Left colon (tissue), 2 donors: Measurements from ENCODE around the gene FNIP2. TPM values are rescaled to one million over a fixed set of nuclear protein-coding genes. Genes with fewer than 3 reads are reported as not detected.
A peak's percentile ranks its signal among the peaks of the same experiment; 100 is the strongest.
"Not testable (repeated sequence)": the region's sequence is repeated elsewhere in the genome, so short reads cannot be mapped to it uniquely, and the experiment has no call there.

Source experiments
- ATAC-seq: fragments of 200-7000 bp; cut with Tn5 transposase; one replicate; pipeline ENCODE4 v1.9.1; 2020; ENCODE audit warnings: mild to moderate bottlenecking, moderate library complexity
- DNase-seq, 2 donors: peaks; one replicate each; pipeline ENCODE4 v3.0.0-alpha.2; 2020
- intact Hi-C, 2 donors: fragments of 100-400 bp; cut with DNase I in 1 of 2; cut with micrococcal nuclease in 1 of 2; formaldehyde crosslinking; loops; one replicate each; pipeline versions ENCODE4 v1.11.2 to v1.14.0; 2022; cut with DNase I, micrococcal nuclease
- total RNA-seq, 2 donors: library from RNA; stranded (reverse); fragmentation: NEBNext Ultra II Directional; extraction: Animal tissue kit (Norgen Biotek cat#: 25700); gene quantifications; one replicate each; pipeline ENCODE4 v1.2.1, GENCODE V29; 2021
- donor health status: DM: no; HTN: no; CAD: no.
- donor health status: DM: yes; HTN: yes; CAD: no.

Gene FNIP2
- total RNA-seq, 2 donors from 2014 or later, result 69.0 TPM

DNA sequence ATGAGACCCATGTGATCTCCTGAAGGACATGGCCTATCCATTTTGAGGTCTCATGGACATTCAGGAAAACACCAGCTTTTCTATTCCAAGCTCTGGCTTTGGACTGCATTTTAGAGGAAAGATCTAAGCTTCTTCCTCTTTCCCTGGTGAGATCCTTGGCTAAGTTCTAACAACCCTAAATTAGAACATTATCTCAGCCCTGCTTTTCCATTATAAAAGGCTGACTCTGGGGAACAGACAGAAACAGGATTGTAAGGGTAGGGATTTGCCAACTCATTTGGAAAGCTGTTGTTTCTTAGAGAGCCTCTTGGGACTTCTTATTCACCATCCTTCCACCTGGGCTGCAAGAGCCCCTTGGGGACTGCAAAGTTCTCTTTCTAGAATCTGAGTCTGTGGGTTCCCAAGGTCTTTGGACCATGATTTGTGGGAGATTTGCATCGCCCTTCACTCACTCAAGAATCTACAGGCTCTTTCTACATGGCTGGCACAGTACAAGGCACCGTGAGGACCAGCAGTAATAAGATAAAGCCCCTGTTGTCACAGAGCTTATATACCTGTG is 146.9 kb downstream of the FNIP2 start:
- ATAC-seq, result no peak

GRCh38 chr4:158920452-158920996 is 151.7 kb downstream of the FNIP2 start:
- intact Hi-C loops, ATAC-seq, DNase-seq: not testable (repeated sequence)

More for the DNA sequence above, 146.9 kb downstream of the FNIP2 start:
- intact Hi-C loops, result no loop called here
- DNase-seq, result no peak

- intact Hi-C loops, ATAC-seq, DNase-seq: not testable (repeated sequence)
Observed at GRCh38 chr4:158927774-158928173, 158.9 kb downstream of the FNIP2 start.

DNA sequence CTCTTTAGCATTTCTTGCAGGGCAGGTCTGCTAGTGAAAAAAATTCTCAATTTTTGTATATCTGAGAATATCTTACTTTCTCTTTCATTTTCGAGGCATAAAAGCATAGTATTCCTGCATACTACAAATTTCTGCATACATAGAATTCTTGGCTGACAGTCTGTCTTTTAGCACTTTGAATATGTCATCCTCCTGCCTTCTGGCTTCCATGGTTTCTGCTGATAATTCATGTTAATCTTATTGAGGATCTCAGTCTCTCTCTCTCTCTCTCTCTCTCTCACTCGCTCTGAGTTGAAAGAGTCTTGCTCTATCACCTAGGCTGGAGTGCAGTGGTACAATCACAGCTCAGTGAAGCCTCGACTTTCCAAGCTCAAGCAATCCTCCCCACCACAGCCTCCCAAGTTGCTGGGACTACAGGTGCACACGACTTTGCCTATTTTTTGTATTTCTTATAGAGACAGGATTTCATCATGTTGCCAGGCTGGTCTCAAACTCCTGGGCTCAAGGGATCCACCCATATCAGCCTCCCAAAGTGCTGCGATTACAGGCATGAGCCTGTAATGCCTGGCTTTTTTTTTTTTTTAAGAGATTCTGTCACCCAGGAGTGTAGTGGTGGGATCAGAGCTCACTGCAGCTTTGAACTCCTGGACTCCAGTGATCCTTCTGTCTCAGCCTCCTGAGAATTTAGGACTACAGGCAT is 161.3 kb downstream of the FNIP2 start:
- DNase-seq, result no peak
- no peak for ATAC-seq
- intact Hi-C loops, result no loop called here

- intact Hi-C loops, result no loop called here
- ATAC-seq, result no peak
- no peak for DNase-seq
Observed at GRCh38 chr4:158930639-158930972, 161.8 kb downstream of the FNIP2 start.

- intact Hi-C loops, result no loop called here
- ATAC-seq (no peak), DNase-seq (no peak)
Observed at GRCh38 chr4:158933236-158933635, 164.4 kb downstream of the FNIP2 start.

GRCh38 chr4:158934996-158935669 is 166.3 kb downstream of the FNIP2 start:
- ATAC-seq (no peak), DNase-seq (no peak)
- intact Hi-C loops, result no loop called here

DNA sequence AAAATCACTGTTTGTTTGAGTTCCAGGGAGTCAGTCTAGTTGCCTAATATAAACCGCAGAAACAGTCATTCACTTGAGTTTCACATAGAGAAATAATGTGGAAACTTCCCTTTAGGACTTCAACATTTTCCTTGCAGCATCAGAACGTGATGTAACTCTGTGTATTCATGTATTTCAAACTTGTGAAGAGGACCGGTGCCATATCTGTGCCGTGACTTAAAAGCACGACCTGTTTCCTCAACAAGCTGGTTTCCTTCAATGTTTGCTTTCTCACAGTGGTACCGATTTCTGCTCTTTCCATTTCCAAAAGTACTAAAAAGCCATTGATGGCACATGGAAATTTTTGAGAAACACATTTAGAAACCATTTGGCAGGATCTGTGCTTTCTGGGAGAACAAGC is 167.4 kb downstream of the FNIP2 start:
- intact Hi-C loops, result no loop called here
- DNase-seq (no peak), ATAC-seq (no peak)

DNA sequence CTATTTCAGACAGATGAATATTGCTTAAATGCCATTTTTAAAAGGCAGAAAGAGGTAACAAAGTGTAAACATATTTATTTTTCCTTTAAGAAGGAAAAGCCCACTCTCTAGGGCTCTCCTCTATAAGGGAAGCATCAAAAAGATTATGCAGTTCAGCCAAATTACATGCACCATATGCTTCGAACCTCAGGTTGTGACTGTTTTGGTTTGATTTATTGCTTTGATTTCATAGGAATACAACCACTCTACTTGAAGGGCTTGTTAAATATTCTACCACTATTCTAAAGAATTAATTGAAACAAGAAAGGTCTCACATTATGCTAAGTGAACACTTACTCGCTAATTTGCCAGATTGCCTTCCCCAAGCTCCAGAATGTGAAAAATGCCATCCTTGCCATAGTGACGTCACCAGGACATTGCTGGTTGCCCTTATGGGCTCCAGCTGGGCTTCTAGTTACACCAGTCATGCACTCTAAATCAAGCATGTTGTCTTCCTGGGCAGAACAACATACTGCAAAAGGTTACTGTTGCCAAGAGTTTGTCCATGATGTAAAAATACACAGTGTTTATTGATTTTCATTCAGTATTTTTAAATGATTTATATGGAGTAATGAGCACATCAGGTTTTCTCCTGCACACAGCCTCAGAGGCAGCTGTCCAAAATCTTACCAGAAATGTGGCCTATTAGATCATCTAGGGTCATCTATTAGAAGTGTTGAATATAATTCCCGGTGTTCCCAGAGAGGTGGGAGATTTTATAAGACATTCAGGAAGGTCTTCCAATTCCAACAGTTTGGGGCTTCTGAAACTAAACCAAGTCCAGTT is 169.6 kb downstream of the FNIP2 start:
- ATAC-seq (no peak), DNase-seq (no peak)
- intact Hi-C loops, result no loop called here

DNA sequence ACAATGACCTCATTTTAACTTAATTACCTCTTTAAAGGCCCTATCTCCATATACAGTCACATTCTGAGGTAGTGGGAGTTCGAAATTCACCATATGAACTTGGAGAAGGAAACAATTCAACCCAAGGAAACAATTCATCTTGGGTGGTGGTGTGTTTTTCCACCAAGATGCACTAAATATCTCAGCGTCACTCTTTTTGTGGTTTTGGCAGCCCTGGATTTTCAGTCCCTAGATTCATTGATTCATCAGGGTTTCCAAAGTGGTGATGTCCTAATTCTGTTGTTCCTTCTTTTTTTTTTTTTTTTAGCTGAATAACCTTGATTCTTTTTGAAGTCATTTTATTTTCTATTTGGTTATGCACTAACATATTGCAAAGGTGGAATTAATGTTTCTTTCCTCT is 171.4 kb downstream of the FNIP2 start:
- DNase-seq (no peak), ATAC-seq (no peak)
- intact Hi-C loops, result no loop called here

DNA sequence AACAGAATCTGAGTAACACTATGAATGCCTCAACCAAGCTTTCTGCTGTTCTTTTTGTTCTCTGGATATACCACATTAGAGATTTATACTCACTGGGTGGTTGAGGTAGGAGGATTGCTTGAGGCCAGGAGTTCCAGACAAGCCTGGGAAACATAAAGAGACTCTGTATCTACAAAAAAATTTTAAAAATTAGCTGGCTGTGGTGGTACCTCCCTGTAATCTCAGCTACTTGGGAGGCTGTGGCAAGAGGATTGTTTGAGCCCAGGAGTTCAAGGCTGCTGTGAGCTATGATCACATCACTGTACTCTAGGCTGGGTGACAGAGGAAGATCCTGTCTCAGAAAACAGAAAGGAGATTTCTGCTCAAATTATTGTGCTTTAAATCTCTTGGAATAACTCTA is 172.5 kb downstream of the FNIP2 start:
- DNase-seq (no peak), ATAC-seq (no peak)
- intact Hi-C loops, result no loop called here

GRCh38 chr4:158941895-158942294 is 173.1 kb downstream of the FNIP2 start:
- ATAC-seq, result no peak
- intact Hi-C loops, result no loop called here
- no peak for DNase-seq

DNA sequence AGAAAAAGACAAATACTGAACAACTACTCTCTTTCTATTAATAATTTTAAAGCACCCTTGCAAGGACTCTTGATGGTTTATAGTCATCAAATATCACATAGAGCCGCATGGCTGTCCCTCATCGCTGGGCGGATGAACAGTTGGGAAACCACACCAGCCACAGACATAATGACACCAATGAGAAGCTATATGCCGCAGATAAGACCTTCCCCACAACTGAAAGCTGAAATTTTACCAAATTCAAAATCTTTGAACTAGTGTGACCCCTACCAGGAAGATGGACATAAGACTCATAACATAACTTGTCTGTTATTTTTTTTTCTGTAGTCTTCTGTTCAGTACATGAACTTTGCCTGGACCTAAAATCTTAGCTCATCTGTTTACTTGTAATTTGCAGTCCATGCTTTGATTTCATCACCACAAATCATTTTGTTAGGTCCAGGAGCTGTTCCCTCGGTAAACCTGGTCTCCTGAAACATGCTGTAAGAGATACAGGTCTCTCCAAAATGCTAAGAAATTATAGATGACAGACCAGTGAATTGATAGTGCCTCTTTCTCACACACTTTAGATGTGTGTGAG is 176.8 kb downstream of the FNIP2 start:
- ATAC-seq (no peak), DNase-seq (no peak)
- intact Hi-C loops, result no loop called here

DNA sequence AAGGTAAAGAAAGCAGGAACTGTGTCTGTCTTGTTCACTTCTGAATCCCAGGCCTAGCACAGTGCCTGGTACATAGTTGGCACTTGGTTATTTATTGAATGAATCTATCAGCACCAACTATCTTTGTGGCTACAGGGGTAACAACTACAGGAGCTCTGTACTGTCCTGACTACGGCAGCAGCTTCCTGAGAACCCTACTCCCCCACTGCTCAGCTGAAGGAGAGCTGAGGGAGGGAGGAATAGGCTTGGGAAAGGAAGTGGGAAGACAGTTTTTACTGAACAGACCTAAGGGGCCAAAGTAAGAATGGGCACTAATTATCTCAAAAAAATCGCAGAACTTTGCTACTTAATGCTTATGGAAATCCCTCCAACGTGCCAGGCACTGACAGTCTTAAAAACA is 178.0 kb downstream of the FNIP2 start:
- no peak for DNase-seq
- intact Hi-C loops, result no loop called here
- no peak for ATAC-seq

DNA sequence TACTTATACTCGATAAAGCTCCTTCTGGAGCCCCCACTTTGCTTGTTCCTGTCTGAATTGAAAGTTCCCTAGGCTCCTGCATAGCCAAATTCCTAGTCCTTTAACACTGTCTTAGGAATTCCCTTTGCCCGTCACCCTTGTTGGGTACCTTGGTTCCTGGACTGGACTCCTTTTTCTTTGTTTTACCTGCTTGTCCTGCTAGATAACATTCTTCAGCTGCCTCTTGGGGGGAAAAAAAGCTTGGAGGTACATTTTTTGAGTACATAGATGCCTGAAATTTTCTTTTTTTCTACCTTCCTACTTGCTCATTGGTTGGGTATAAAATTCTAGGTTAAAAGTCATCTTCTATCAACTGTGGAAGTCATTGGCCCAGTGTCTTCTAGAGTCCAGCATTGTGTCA is 179.2 kb downstream of the FNIP2 start:
- intact Hi-C loops, result no loop called here
- ATAC-seq (no peak), DNase-seq (no peak)

- peak; percentile 53 for ATAC-seq
- intact Hi-C loops, result no loop called here
- no peak for DNase-seq
Observed at GRCh38 chr4:158949099-158949498, 180.3 kb downstream of the FNIP2 start.

DNA sequence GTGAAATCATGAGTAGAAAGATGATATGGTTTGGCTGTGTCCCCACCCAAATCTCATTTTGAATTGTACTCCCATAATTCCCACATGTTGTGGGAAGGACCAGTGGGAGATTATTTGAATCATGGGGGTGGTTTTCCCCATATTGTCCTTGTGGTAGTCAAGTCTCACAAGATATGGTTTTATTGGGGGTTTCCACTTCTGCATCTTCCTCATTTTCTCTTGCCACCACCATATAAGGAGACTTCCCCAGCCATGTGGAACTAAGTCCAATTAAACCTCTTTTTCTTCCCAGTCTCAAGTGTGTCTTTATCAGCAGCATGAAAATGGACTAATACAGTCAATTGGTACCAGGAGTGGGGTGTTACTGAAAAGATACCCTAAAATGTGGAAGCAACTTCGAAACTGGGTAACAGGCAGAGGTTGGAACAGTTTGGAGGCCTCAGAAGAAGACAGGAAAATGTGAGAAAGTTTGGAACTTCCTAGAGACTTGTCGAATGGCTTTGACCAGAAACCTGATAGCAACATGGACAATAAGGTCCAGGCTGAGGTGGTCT is 183.5 kb downstream of the FNIP2 start:
- DNase-seq, ATAC-seq, intact Hi-C loops: not testable (repeated sequence)

- ATAC-seq, DNase-seq, intact Hi-C loops: not testable (repeated sequence)
Observed at GRCh38 chr4:158956345-158956744, 187.5 kb downstream of the FNIP2 start.

- intact Hi-C loops, ATAC-seq, DNase-seq: not testable (repeated sequence)
Observed at GRCh38 chr4:158956918-158957317, 188.1 kb downstream of the FNIP2 start.
